ENCODE measurements around the gene FBLN5.
A peak's percentile ranks its signal among the peaks of the same experiment; 100 is the strongest.

The FBLN5 gene

GRCh38 chr14:91830777-91831176 is 116.7 kb downstream of the FBLN5 start:
- H3K4me3 ChIP-seq (ENCODE audit: low read depth, low read length), result peak overlapping the region; percentile 45; the same call in 1 of the 2 replicates
- peak; percentile 94 for DNase-seq (ENCODE audit: low read depth)
- TF ChIP-seq CTCF (IDR thresholded peaks at IDR 0.05; ENCODE audit: control insufficient read depth, extremely low read depth, insufficient read depth), result no peak

- peak; percentile 94 for DNase-seq (ENCODE audit: low read depth)
- H3K4me3 ChIP-seq (ENCODE audit: low read depth, low read length), result peak overlapping the region; percentile 45
- no peak for TF ChIP-seq CTCF (IDR thresholded peaks at IDR 0.05; ENCODE audit: control insufficient read depth, extremely low read depth, insufficient read depth)
Observed at GRCh38 chr14:91829511-91829910, 118.0 kb downstream of the FBLN5 start.

DNA sequence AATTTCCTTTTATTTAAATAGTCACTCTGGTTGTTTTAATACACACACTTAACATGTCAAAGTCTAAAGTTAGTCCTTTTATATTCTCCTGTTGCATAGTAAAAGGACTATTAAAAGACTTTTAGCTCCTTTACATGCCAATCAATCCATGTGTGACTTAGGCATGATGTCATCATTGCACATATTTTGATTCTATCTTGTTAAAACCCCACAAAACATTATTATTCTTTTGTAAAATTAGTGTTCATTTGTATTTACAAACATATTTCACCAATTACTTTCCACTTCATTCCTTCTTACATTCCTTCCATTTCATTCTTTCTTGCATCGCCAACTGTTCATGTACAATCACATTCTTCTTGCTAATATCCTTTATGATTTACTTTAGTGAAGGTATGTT is 119.7 kb downstream of the FBLN5 start:
- H3K4me3 ChIP-seq (ENCODE audit: low read depth, low read length), result no peak overlapping the region
- DNase-seq (ENCODE audit: low read depth), result no peak
- no peak for TF ChIP-seq CTCF (IDR thresholded peaks at IDR 0.05; ENCODE audit: control insufficient read depth, extremely low read depth, insufficient read depth)

Data from LNCaP clone FGC (cell line).